HEK293 (cell line): ENCODE results near the gene THOC1.

ENCODE experiments used
- CTCF ChIA-PET: fragments of 350-600 bp; formaldehyde crosslinking; extraction: SDS; loops from one replicate; lab custom pipeline; 2021; ENCODE audit warnings: antibody characterized with exemption; lab: Yijun Ruan, JAX
- POLR2A ChIA-PET: fragments of 300-600 bp; formaldehyde crosslinking; extraction: SDS; loops from one replicate; lab custom pipeline; 2020; ENCODE audit warnings: antibody characterized with exemption, inconsistent platforms; lab: Yijun Ruan, JAX
- H3K27ac ChIP-seq: fragments of 200-500 bp; sonication (Bioruptor generic); 2 replicates; pipeline ENCODE4 v1.5.1; 2014; ENCODE audit warnings: low read depth, low read length, control low read depth, inconsistent platforms; ENCODE audit errors: extremely low read depth
- H3K36me3 ChIP-seq, 2 experiments: fragments of 200-500 bp in 1 of 2; sonication (Bioruptor generic) in 1 of 2; 1 replicate in 1 of 2; 2 replicates in 1 of 2; pipeline ENCODE4 v1.5.1; 2014 to 2017; ENCODE audit warnings: inconsistent platforms in 2 of 2, low read length in 2 of 2; ENCODE audit not compliant: control insufficient read depth in 2 of 2, insufficient read depth in 1 of 2
- H3K4me1 ChIP-seq: fragments of 200-500 bp; sonication (Bioruptor generic); 2 replicates; pipeline ENCODE4 v1.5.1; 2014; ENCODE audit warnings: mild to moderate bottlenecking, low read length, inconsistent platforms; ENCODE audit not compliant: control insufficient read depth, insufficient read depth
- H3K4me3 ChIP-seq: 2 replicates; pipeline ENCODE4 v1.5.1; 2011; ENCODE audit warnings: low read depth, mild to moderate bottlenecking, control low read depth, low read length, moderate library complexity
- H3K9me3 ChIP-seq: fragments of 200-500 bp; sonication (Bioruptor generic); 2 replicates; pipeline ENCODE4 v1.5.1; 2014; ENCODE audit warnings: low read depth, low read length, inconsistent platforms; ENCODE audit not compliant: control insufficient read depth, insufficient read depth
- GLIS2 ChIP-seq: fragments of 450-650 bp; formaldehyde crosslinking; IDR thresholded peaks from 2 replicates; pipeline ENCODE4 v1.5.1; 2016; ENCODE audit warnings: missing biosample characterization, missing genetic modification characterization
- HIC1 ChIP-seq: fragments of 450-650 bp; formaldehyde crosslinking; IDR thresholded peaks from 2 replicates; pipeline ENCODE4 v1.5.1; 2016; ENCODE audit warnings: missing biosample characterization, missing genetic modification characterization
- KLF1 ChIP-seq: fragments of 450-650 bp; formaldehyde crosslinking; IDR thresholded peaks from 2 replicates; pipeline ENCODE4 v1.5.1; 2016; ENCODE audit warnings: missing biosample characterization, missing genetic modification characterization
- OVOL3 ChIP-seq: fragments of 450-650 bp; formaldehyde crosslinking; IDR thresholded peaks from 2 replicates; pipeline ENCODE4 v1.5.1; 2016; ENCODE audit warnings: missing biosample characterization, missing genetic modification characterization
- PBX3 ChIP-seq: sonication (generic); formaldehyde crosslinking; IDR thresholded peaks from 2 replicates; pipeline ENCODE4 v1.8.1; 2022; ENCODE audit warnings: mild to moderate bottlenecking, moderate library complexity, missing genetic modification reagents
- RBAK ChIP-seq: fragments of 450-650 bp; formaldehyde crosslinking; IDR thresholded peaks from 2 replicates; pipeline ENCODE4 v1.5.1; 2016; ENCODE audit warnings: missing biosample characterization, missing genetic modification characterization
- YY2 ChIP-seq: fragments of 450-650 bp; formaldehyde crosslinking; IDR thresholded peaks from 2 replicates; pipeline ENCODE4 v1.5.1; 2016; ENCODE audit warnings: missing biosample characterization, missing genetic modification characterization
- ZBTB26 ChIP-seq: fragments of 450-650 bp; formaldehyde crosslinking; optimal IDR thresholded peaks from 2 replicates; pipeline ENCODE3; 2016; ENCODE audit warnings: missing biosample characterization, mild to moderate bottlenecking, missing genetic modification characterization
- ZFP37 ChIP-seq: fragments of 450-650 bp; formaldehyde crosslinking; IDR thresholded peaks from 2 replicates; pipeline ENCODE4 v1.5.1; 2016; ENCODE audit warnings: missing biosample characterization, missing genetic modification characterization
- ZNF132 ChIP-seq: fragments of 450-650 bp; formaldehyde crosslinking; IDR thresholded peaks from 2 replicates; pipeline ENCODE4 v1.5.1; 2017; ENCODE audit warnings: missing biosample characterization, missing genetic modification characterization, borderline replicate concordance
- ZNF211 ChIP-seq: fragments of 450-650 bp; formaldehyde crosslinking; IDR thresholded peaks from 2 replicates; pipeline ENCODE4 v1.5.1; 2016; ENCODE audit warnings: low read depth, missing biosample characterization, missing genetic modification characterization
- ZNF239 ChIP-seq: fragments of 450-650 bp; formaldehyde crosslinking; IDR thresholded peaks from 2 replicates; pipeline ENCODE4 v1.5.1; 2016; ENCODE audit warnings: missing biosample characterization, missing genetic modification characterization
- ZNF248 ChIP-seq: fragments of 450-650 bp; formaldehyde crosslinking; IDR thresholded peaks from 2 replicates; pipeline ENCODE4 v1.5.1; 2017; ENCODE audit warnings: missing biosample characterization, missing genetic modification characterization
- ZNF266 ChIP-seq: fragments of 450-650 bp; formaldehyde crosslinking; IDR thresholded peaks from 2 replicates; pipeline ENCODE4 v1.5.1; 2016; ENCODE audit warnings: missing biosample characterization, missing genetic modification characterization, low read depth
- ZNF473 ChIP-seq: fragments of 450-650 bp; formaldehyde crosslinking; IDR thresholded peaks from 2 replicates; pipeline ENCODE4 v1.5.1; 2017; ENCODE audit warnings: missing biosample characterization, missing genetic modification characterization
- ZNF518A ChIP-seq: fragments of 450-650 bp; formaldehyde crosslinking; conservative IDR thresholded peaks from 2 replicates; pipeline ENCODE4 v1.5.1; 2016; ENCODE audit warnings: low read depth, missing biosample characterization, missing genetic modification characterization
- ZNF529 ChIP-seq: fragments of 450-650 bp; formaldehyde crosslinking; IDR thresholded peaks from 2 replicates; pipeline ENCODE4 v1.5.1; 2017; ENCODE audit warnings: missing genetic modification characterization, missing biosample characterization; ENCODE audit not compliant: insufficient replicate concordance
- ZNF654 ChIP-seq: fragments of 450-650 bp; formaldehyde crosslinking; IDR thresholded peaks from 2 replicates; pipeline ENCODE4 v1.5.1; 2016; ENCODE audit warnings: low read depth, missing biosample characterization, missing genetic modification characterization
- ZNF76 ChIP-seq: fragments of 450-650 bp; formaldehyde crosslinking; IDR thresholded peaks from 2 replicates; pipeline ENCODE4; 2016; ENCODE audit warnings: low read depth, missing biosample characterization, missing genetic modification characterization, borderline replicate concordance
- ZNF785 ChIP-seq: fragments of 450-650 bp; formaldehyde crosslinking; IDR thresholded peaks from 2 replicates; pipeline ENCODE4 v1.5.1; 2016; ENCODE audit warnings: missing biosample characterization, missing genetic modification characterization
- ZNF830 ChIP-seq: fragments of 450-650 bp; IDR thresholded peaks from 2 replicates; pipeline ENCODE4 v1.5.0; 2018; ENCODE audit warnings: missing biosample characterization, missing genetic modification characterization, low read depth, mild to moderate bottlenecking, moderate library complexity
- ZSCAN23 ChIP-seq: fragments of 450-650 bp; formaldehyde crosslinking; IDR thresholded peaks from 2 replicates; pipeline ENCODE4 v1.5.1; 2016; ENCODE audit warnings: missing biosample characterization, missing genetic modification characterization

THOC1 gene

GRCh38 chr18:260547-260946 lies 7.3 kb downstream of the THOC1 start:
- H3K27ac ChIP-seq, result no peak overlapping the region
- no peak for TF ChIP-seq ZNF830
- TF ChIP-seq PBX3, result no peak
- no peak for TF ChIP-seq ZSCAN23 (tag by site-specific recombination)
- TF ChIP-seq ZNF211, result no peak
- no peak for TF ChIP-seq ZNF529 (tag by site-specific recombination)
- no peak for TF ChIP-seq ZNF654 (tag by site-specific recombination)
- no peak for TF ChIP-seq ZNF785
- no peak for TF ChIP-seq ZNF132 (tag by site-specific recombination)
- no peak for TF ChIP-seq ZNF266 (tag by site-specific recombination)
- TF ChIP-seq GLIS2 (tag by site-specific recombination), result no peak
- no peak for TF ChIP-seq ZNF473 (tag by site-specific recombination)
- no peak for TF ChIP-seq KLF1 (tag by site-specific recombination)
- TF ChIP-seq ZBTB26 (tag by site-specific recombination), result no peak
- no peak for TF ChIP-seq ZNF239 (tag by site-specific recombination)
- no peak for TF ChIP-seq YY2 (tag by site-specific recombination)
- TF ChIP-seq, all 188 proteins: peak for 0
- Histone ChIP-seq H3K4me1 (no peaks in the 10 kb centered on the region), H3K36me3 (peaks cover 70 to 80% of the 10 kb centered on the region in 2 experiments), H3K4me3 (no peak overlapping the region), H3K9me3 (no peaks in the 10 kb centered on the region)
- ChIA-PET CTCF (no interaction called here), POLR2A (no interaction called here)

GRCh38 chr18:255171-255570 lies 12.7 kb downstream of the THOC1 start:
- ChIA-PET CTCF (no interaction called here), POLR2A (interaction anchor here (1.0 kb wide), 1 partner anchor 13 kb away, joined by 3 read pairs; the partner anchor contains the start of gene THOC1)
- Histone ChIP-seq H3K4me3 (no peak overlapping the region), H3K27ac (no peak overlapping the region), H3K4me1 (no peaks in the 10 kb centered on the region), H3K36me3 (peaks cover 90 to 92% of the 10 kb centered on the region in 2 experiments), H3K9me3 (no peaks in the 10 kb centered on the region)
- TF ChIP-seq ZNF518A (no peak), ZNF248 (tag by site-specific recombination) (no peak), ZNF132 (tag by site-specific recombination) (no peak), RBAK (no peak), HIC1 (tag by site-specific recombination) (no peak), ZFP37 (tag by site-specific recombination) (no peak), OVOL3 (tag by site-specific recombination) (no peak), ZNF76 (tag by site-specific recombination) (no peak)
